ENCODE measurements around the gene PGAP6. TPM values are rescaled to one million over a fixed set of nuclear protein-coding genes. Genes with fewer than 3 reads are reported as not detected.

PGAP6 gene, protein sequence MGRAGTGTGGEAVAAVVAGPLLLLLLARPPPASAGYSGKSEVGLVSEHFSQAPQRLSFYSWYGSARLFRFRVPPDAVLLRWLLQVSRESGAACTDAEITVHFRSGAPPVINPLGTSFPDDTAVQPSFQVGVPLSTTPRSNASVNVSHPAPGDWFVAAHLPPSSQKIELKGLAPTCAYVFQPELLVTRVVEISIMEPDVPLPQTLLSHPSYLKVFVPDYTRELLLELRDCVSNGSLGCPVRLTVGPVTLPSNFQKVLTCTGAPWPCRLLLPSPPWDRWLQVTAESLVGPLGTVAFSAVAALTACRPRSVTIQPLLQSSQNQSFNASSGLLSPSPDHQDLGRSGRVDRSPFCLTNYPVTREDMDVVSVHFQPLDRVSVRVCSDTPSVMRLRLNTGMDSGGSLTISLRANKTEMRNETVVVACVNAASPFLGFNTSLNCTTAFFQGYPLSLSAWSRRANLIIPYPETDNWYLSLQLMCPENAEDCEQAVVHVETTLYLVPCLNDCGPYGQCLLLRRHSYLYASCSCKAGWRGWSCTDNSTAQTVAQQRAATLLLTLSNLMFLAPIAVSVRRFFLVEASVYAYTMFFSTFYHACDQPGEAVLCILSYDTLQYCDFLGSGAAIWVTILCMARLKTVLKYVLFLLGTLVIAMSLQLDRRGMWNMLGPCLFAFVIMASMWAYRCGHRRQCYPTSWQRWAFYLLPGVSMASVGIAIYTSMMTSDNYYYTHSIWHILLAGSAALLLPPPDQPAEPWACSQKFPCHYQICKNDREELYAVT
- 133 and 166 TPM in 2 replicates for polyA plus RNA-seq (2012; rRNA removed)
- 36.0 and 79.9 TPM in 2 replicates for polyA plus RNA-seq (2012; cell fraction: cytosol; rRNA removed)
- 268 and 315 TPM in 2 replicates for polyA plus RNA-seq (2012; cell fraction: nucleus; rRNA removed)

GRCh38 chr16:381789-382717 lies at the start of gene PGAP6:
Gene PGAP6, minus strand, starts transcription at chr16:381978. Its CDS starts 157 bp downstream, at chr16:381821.
- Histone ChIP-seq H3K9me2 (no peaks in the 10 kb centered on the region), H3F3A (replicated peaks; ENCODE audit: insufficient read depth) (peaks cover 4% of the 10 kb centered on the region), H4K20me1 (ENCODE audit: insufficient read depth) (peaks cover 17% of the 10 kb centered on the region), H3K79me2 (ENCODE audit: insufficient read depth) (peaks cover 29% of the 10 kb centered on the region), H3K27me3 (ENCODE audit: insufficient read depth) (no peaks in the 10 kb centered on the region), H3K4me3 (ENCODE audit: low read depth in 2 of 2, low read length in 1 of 2) (peak within 1 kb of the TSS; percentile 86), H3K9me3 (no peaks in the 10 kb centered on the region), H3K27ac (ENCODE audit: low read depth in 2 of 2, low read length in 1 of 2) (peak within 1 kb of the TSS; percentile 30 to 77; a peak in 3 of 4 replicates), H3K36me3 (replicated peaks in 1 of 2; ENCODE audit: control insufficient read depth in 1 of 2, insufficient read depth in 2 of 2, low read length in 1 of 2) (peaks cover 0 to 6% of the 10 kb centered on the region in 2 experiments), H3K4me2 (peak within 1 kb of the TSS; percentile 97), H3K9ac (peak within 1 kb of the TSS; percentile 88), H2AFZ (ENCODE audit: low read depth) (0 out of 2 replicates have a peak within 1 kb of the TSS, but pooled peaks have one; percentile 47), H3K4me1 (ENCODE audit: control insufficient read depth in 1 of 2, insufficient read depth in 2 of 2, low read depth in 1 of 2, low read length in 1 of 2) (peaks cover 5 to 23% of the 10 kb centered on the region in 2 experiments; a peak in 2 of 4 replicates)
- WGBS (ENCODE audit: low lambda C conversion rate): 11% methylated on average over 24 of the region's 123 CpGs
- peak; percentile 97 for DNase-seq
- ChIA-PET POLR2A (interaction anchor here (1.6 kb wide), 1 partner anchor 11 kb away, joined by 4 read pairs; the partner anchor contains the start of gene MRPL28), CTCF (interaction anchor here (0.9 to 1.2 kb wide), 3 partner anchors 16 to 316 kb away, joined by 3 to 4 read pairs (median 4); partner anchors contain the start of gene DECR2)
- TF ChIP-seq, protein P1, sequence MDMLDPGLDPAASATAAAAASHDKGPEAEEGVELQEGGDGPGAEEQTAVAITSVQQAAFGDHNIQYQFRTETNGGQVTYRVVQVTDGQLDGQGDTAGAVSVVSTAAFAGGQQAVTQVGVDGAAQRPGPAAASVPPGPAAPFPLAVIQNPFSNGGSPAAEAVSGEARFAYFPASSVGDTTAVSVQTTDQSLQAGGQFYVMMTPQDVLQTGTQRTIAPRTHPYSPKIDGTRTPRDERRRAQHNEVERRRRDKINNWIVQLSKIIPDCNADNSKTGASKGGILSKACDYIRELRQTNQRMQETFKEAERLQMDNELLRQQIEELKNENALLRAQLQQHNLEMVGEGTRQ (IDR thresholded peaks at IDR 0.05; ENCODE audit: borderline replicate concordance, low read depth, low read length): no peak
- TF ChIP-seq USF1 (IDR thresholded peaks at IDR 0.05; ENCODE audit: borderline replicate concordance, low read depth) (peak; percentile 74), CTCF (IDR thresholded peaks at IDR 0.05) (no peak), MXI1 (IDR thresholded peaks at IDR 0.05; ENCODE audit: low read depth, low read length) (peak; percentile 34; the same call in 1 of the 2 replicates), GABPA (IDR thresholded peaks at IDR 0.05; ENCODE audit: low read depth) (peak; percentile 35)
- TF ChIP-seq, protein P2, sequence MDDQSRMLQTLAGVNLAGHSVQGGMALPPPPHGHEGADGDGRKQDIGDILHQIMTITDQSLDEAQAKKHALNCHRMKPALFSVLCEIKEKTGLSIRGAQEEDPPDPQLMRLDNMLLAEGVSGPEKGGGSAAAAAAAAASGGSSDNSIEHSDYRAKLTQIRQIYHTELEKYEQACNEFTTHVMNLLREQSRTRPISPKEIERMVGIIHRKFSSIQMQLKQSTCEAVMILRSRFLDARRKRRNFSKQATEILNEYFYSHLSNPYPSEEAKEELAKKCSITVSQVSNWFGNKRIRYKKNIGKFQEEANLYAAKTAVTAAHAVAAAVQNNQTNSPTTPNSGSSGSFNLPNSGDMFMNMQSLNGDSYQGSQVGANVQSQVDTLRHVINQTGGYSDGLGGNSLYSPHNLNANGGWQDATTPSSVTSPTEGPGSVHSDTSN (IDR thresholded peaks at IDR 0.05): no peak

All from SK-N-SH (cell line).